NK-92 (cell line): Measurements from ENCODE around the gene CACNA1B.

Experiments
- DNase-seq: peaks from one replicate; lab custom pipeline; 2025; ENCODE audit not compliant: unreplicated experiment; lab: John Stamatoyannopoulos, UW

The CACNA1B gene

GRCh38 chr9:137918331-137919094 lies 40.9 kb downstream of the CACNA1B start:
- DNase-seq = no peak

- DNase-seq = no peak
These were observed 41.5 kb downstream of the CACNA1B start for GRCh38 chr9:137919095-137919465.

- DNase-seq = no peak
These were observed 42.1 kb downstream of the CACNA1B start for GRCh38 chr9:137919649-137920141.

- no peak for DNase-seq
These were observed 43.2 kb downstream of the CACNA1B start for GRCh38 chr9:137920753-137921152.

GRCh38 chr9:137924169-137924568 lies 46.6 kb downstream of the CACNA1B start:
- no peak for DNase-seq

GRCh38 chr9:137924761-137925369 lies 47.3 kb downstream of the CACNA1B start:
- DNase-seq = no peak

GRCh38 chr9:137943655-137944054 lies 66.1 kb downstream of the CACNA1B start:
- no peak for DNase-seq

- no peak for DNase-seq
These were observed 68.0 kb downstream of the CACNA1B start for GRCh38 chr9:137945581-137945980.

- DNase-seq = no peak
These were observed 69.4 kb downstream of the CACNA1B start for GRCh38 chr9:137946993-137947392.

GRCh38 chr9:137948642-137949041 lies 71.1 kb downstream of the CACNA1B start:
- no peak for DNase-seq

- no peak for DNase-seq
These were observed 71.7 kb downstream of the CACNA1B start for GRCh38 chr9:137949260-137949659.

- no peak for DNase-seq
These were observed 73.5 kb downstream of the CACNA1B start for GRCh38 chr9:137951107-137951506.

- DNase-seq = no peak
These were observed 74.3 kb downstream of the CACNA1B start for GRCh38 chr9:137951597-137952490.

GRCh38 chr9:137952976-137953666 lies 75.5 kb downstream of the CACNA1B start:
- no peak for DNase-seq

- no peak for DNase-seq
These were observed 76.3 kb downstream of the CACNA1B start for GRCh38 chr9:137953683-137954438.

GRCh38 chr9:137955224-137955570 lies 77.6 kb downstream of the CACNA1B start:
- DNase-seq = no peak

GRCh38 chr9:137955586-137955985 lies 78.0 kb downstream of the CACNA1B start:
- no peak for DNase-seq

GRCh38 chr9:137956039-137956438 lies 78.5 kb downstream of the CACNA1B start:
- DNase-seq = no peak

- no peak for DNase-seq
These were observed 79.3 kb downstream of the CACNA1B start for GRCh38 chr9:137956688-137957385.
